Testis (tissue), 3 donors: ENCODE results near the gene SSC4D. TPM values are rescaled to one million over a fixed set of nuclear protein-coding genes. Genes with fewer than 3 reads are reported as not detected.
"Not testable (repeated sequence)": the region's sequence is repeated elsewhere in the genome, so short reads cannot be mapped to it uniquely, and the experiment has no call there.

Experiments
- DNase-seq: peaks from one replicate; pipeline ENCODE4 v3.0.0-alpha.2; 2019
- H3K27ac ChIP-seq, 2 donors: fragments of 200-600 bp; sonication (generic); one replicate each; pipeline ENCODE4 v1.5.1; 2019
- H3K27me3 ChIP-seq: fragments of 200-600 bp; sonication (generic); one replicate; pipeline ENCODE4 v1.5.1; 2019
- H3K36me3 ChIP-seq: fragments of 200-600 bp; sonication (generic); one replicate; pipeline ENCODE4 v1.5.1; 2017; ENCODE audit warnings: low read depth; ENCODE audit errors: missing control alignments
- H3K4me1 ChIP-seq: fragments of 200-600 bp; sonication (generic); one replicate; pipeline ENCODE4 v1.5.1; 2019
- H3K4me3 ChIP-seq, 2 donors: fragments of 200-600 bp; sonication (generic); one replicate each; pipeline ENCODE4 v1.5.1; 2017 to 2019
- H3K9me3 ChIP-seq: fragments of 200-600 bp; sonication (generic); one replicate; pipeline ENCODE4 v1.5.1; 2017
- POLR2A ChIP-seq: fragments of 450-650 bp; IDR thresholded peaks from one replicate; pipeline ENCODE4 v1.6.1; 2017; ENCODE audit warnings: antibody characterized with exemption, mild to moderate bottlenecking, moderate library complexity
- WGBS, 2 donors: methylation state at CpG; one replicate each; pipeline ENCODE4 v1.1.5; 2018; 5-methylcytosine and 5-hydroxymethylcytosine counted together
- intact Hi-C: fragments of 100-400 bp; cut with DNase I; formaldehyde crosslinking; loops from one replicate; pipeline ENCODE4 v1.15.1; 2023; ENCODE audit warnings: low total_unique reads
- polyA plus RNA-seq: library from polyadenylated mRNA; stranded (reverse); fragments of 350-450 nt; fragmentation: Illumina TruSeq; extraction: RNeasy Lipid Tissue Mini Kit (QIAGEN cat#74804); gene quantifications from one replicate; pipeline ENCODE4 v1.2.3, GENCODE V29; 2014; ENCODE audit warnings: low read depth, low replicate concordance; ENCODE audit not compliant: insufficient read depth
- total RNA-seq, 2 donors: library from RNA; depleted of rRNA; stranded (reverse); fragments of >200 nt; gene quantifications; one replicate each; pipeline ENCODE4 v1.2.3, GENCODE V29; 2016
- TF ChIP-seq, protein P1 (sequence below), 3 experiments: fragments of 450-650 bp in 2 of 3; fragments of 200-600 bp in 1 of 3; sonication (generic) in 1 of 3; IDR thresholded peaks; one replicate each; pipeline ENCODE4 v1.5.1; 2016 to 2019; ENCODE audit warnings: antibody characterized with exemption in 3 of 3, mild to moderate bottlenecking in 2 of 3, moderate library complexity in 1 of 3

The SSC4D gene
- total and polyA plus RNA-seq, 3 donors from 2014 or later: 1.8 to 2.8 (median 2.3) TPM

DNA sequence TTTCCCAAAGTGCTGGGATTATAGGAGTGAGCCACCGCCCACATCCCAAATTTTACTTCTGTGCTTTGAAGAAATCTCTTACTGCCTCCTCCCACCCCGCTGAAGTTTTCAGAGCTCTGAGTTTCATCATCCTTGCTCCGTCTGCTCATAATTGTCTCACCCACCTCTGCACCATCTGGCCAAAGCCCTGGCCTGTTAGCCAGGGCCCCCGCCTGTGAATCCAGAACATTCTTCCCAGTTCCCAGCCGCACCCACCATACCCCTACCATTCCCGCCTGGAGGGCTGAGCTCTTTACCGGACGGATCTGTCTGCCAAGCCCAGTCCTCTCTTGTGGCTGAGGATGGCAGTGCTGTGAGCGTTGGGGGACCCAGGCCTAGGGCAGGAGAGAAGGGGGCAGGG, 14.5 kb downstream of the SSC4D start:
- no peak for TF ChIP-seq POLR2A
- Histone ChIP-seq H3K4me1 (peaks cover 10% of the 10 kb centered on the region), H3K27me3 (no peaks in the 10 kb centered on the region), H3K36me3 (no peaks in the 10 kb centered on the region), H3K27ac (no peak overlapping the region), H3K4me3 (no peak overlapping the region), H3K9me3 (no peaks in the 10 kb centered on the region)
- intact Hi-C loops: no loop called here
- WGBS, 2 donors: 89 to 96% methylated on average over 8 to 9 of the region's 9 CpGs
- no peak for DNase-seq

DNA sequence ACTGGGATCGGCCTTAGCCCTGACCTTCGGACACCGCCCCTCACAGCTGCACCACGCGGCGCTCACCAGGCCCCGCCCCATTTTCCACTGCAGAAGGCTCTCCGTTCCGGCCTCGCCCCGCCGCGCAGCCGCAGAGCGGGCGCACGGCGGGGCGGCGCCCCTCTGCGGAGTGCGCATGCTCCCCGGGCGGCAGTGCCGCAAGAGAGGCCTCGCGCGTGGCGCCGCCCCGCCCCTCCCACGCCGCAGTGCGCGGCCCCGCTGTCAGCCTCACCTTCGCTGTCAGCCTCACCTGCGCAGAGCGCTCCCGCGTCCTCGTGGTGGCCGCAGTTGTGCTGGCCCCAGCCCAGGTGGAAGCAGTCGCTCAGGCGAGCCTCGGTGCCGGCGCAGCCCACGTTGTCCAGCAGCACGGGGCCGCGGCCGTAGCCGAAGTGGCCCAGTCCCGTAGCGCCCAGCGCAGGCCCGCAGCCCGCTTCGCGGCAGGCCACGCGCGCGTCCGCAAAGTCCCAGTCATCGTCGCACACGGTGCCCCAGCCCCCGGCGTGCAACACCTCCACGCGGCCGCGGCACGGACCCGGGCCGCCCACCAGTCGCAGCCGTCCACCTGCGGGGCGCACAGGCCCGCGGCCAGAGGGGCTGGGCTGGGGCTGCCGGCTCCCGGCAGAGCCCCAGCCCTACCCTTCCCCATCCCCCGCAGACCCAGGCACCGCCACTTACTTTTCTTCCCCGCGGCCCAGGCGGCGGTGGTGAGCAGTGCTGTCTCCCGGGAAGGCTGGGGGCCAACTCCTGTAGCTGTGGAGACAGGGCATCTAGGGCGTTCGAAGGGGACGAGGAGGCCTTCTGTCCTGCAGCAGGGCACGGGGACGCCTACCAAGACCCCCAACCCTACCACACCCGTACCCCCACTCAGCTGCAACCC, 16.1 kb downstream of the SSC4D start:
- Histone ChIP-seq H3K4me1 (peaks cover 10% of the 10 kb centered on the region), H3K9me3 (no peaks in the 10 kb centered on the region), H3K36me3 (no peaks in the 10 kb centered on the region), H3K27ac (peak overlapping the region; percentile 80 to 82), H3K27me3 (no peaks in the 10 kb centered on the region), H3K4me3 (peak overlapping the region; percentile 72 to 73)
- intact Hi-C loops: no loop called here
- 1 to 2% methylated on average over 63 to 65 of the region's 99 CpGs for WGBS, 2 donors
- TF ChIP-seq, protein P1, sequence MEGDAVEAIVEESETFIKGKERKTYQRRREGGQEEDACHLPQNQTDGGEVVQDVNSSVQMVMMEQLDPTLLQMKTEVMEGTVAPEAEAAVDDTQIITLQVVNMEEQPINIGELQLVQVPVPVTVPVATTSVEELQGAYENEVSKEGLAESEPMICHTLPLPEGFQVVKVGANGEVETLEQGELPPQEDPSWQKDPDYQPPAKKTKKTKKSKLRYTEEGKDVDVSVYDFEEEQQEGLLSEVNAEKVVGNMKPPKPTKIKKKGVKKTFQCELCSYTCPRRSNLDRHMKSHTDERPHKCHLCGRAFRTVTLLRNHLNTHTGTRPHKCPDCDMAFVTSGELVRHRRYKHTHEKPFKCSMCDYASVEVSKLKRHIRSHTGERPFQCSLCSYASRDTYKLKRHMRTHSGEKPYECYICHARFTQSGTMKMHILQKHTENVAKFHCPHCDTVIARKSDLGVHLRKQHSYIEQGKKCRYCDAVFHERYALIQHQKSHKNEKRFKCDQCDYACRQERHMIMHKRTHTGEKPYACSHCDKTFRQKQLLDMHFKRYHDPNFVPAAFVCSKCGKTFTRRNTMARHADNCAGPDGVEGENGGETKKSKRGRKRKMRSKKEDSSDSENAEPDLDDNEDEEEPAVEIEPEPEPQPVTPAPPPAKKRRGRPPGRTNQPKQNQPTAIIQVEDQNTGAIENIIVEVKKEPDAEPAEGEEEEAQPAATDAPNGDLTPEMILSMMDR (IDR thresholded peaks at IDR 0.05): no peak
- TF ChIP-seq POLR2A: peak; percentile 78
- DNase-seq: peak; percentile 94

DNA sequence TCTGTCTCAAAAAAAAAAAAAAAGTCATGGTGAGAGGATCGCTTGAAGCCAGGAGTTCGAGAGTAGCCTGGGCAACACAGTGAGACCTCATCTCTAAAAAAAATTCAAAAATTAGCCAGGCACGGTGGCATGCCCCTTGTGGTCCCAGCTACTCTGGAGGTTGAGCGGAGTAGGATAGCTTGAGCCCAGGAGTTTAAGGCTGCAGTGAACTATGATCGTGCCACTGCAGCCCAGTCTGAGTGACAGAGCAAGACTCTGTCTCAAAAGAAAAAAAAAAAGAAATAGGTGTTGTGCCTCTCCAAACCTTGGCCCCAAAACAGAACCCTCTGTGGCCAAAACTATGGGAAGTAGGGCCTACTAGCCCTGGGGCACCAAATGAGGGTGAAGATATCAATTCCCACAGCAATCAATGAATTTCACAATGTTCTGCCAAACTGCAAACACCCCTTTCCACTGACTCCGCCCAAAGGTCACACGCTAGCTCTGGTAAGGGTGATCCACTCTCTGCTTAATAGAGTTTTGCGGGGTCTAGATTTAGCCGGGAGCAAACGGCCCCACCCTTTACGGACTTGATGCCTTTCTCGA, 16.9 kb downstream of the SSC4D start:
- DNase-seq: no peak
- no peaks in the 10 kb centered on the region for H3K9me3 ChIP-seq
- H3K4me3 ChIP-seq: peak overlapping the region; percentile 72 to 73
- 28 to 31% methylated on average over 12 of the region's 12 CpGs for WGBS, 2 donors
- intact Hi-C loops: no loop called here
- no peaks in the 10 kb centered on the region for H3K36me3 ChIP-seq
- H3K27me3 ChIP-seq: no peaks in the 10 kb centered on the region
- TF ChIP-seq POLR2A: no peak
- TF ChIP-seq, protein P1 (IDR thresholded peaks at IDR 0.05): no peak
- peak overlapping the region; percentile 72 to 80 for H3K27ac ChIP-seq
- peaks cover 10% of the 10 kb centered on the region for H3K4me1 ChIP-seq

DNA sequence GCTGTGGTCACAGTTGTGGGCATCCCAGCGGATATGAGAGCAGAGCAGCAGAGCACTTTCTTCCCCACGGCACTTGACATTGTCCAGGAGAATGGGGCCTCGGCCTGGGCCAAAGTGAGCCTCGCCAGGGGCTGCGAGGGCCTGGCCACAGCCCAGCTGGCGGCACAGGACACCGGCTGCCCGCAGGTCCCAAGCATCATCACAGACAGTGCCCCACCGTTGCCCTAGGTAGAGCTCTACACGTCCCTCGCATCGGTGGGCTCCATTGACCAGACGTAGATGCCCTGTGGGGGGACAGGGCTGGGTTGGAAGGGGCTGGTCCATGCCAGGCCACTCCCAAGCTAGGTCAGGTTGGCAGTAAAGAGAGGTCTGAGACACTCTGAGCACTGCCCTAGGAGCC, 19.4 kb downstream of the SSC4D start:
- H3K4me1 ChIP-seq: peaks cover 10% of the 10 kb centered on the region
- intact Hi-C loops: no loop called here
- TF ChIP-seq, protein P1 (IDR thresholded peaks at IDR 0.05): no peak
- TF ChIP-seq POLR2A: no peak
- H3K27ac ChIP-seq: no peak overlapping the region
- no peaks in the 10 kb centered on the region for H3K27me3 ChIP-seq
- H3K9me3 ChIP-seq: no peaks in the 10 kb centered on the region
- DNase-seq: no peak
- no peak overlapping the region for H3K4me3 ChIP-seq
- WGBS, 2 donors: 94 to 98% methylated on average over 11 to 13 of the region's 13 CpGs
- H3K36me3 ChIP-seq: no peaks in the 10 kb centered on the region

DNA sequence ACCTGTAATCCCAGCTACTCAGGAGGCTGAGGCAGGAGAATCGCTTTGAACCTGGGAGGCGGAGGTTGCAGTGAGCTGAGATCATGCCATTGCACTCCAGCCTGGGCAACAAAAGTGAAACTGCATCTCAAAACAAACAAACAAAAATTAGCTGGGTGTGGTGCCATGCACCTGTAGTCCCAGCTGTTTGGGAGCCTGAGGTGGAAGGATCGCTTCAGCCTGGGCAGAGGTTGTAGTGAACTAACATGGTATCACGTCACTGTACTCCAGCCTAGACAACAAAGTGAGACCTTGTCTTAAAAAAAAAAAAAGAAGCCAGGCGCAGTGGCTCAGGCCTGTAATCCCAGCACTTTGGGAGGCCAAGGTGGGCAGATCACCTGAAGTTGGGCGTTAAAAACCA, 21.7 kb downstream of the SSC4D start:
- H3K4me1 ChIP-seq, intact Hi-C loops, H3K4me3 ChIP-seq, H3K27ac ChIP-seq, H3K27me3 ChIP-seq, H3K9me3 ChIP-seq, H3K36me3 ChIP-seq, DNase-seq: not testable (repeated sequence)
- 93 to 95% methylated on average over 6 of the region's 6 CpGs for WGBS, 2 donors
